ENCODE measurements around the gene SYNRG. TPM values are rescaled to one million over a fixed set of nuclear protein-coding genes. Genes with fewer than 3 reads are reported as not detected.

Gene SYNRG
- total and polyA plus RNA-seq, 2 of the 13 experiments (the other 11 are each of a cell fraction or from before 2014, with no cell fraction given), result 7.3 to 8.7 TPM

DNA sequence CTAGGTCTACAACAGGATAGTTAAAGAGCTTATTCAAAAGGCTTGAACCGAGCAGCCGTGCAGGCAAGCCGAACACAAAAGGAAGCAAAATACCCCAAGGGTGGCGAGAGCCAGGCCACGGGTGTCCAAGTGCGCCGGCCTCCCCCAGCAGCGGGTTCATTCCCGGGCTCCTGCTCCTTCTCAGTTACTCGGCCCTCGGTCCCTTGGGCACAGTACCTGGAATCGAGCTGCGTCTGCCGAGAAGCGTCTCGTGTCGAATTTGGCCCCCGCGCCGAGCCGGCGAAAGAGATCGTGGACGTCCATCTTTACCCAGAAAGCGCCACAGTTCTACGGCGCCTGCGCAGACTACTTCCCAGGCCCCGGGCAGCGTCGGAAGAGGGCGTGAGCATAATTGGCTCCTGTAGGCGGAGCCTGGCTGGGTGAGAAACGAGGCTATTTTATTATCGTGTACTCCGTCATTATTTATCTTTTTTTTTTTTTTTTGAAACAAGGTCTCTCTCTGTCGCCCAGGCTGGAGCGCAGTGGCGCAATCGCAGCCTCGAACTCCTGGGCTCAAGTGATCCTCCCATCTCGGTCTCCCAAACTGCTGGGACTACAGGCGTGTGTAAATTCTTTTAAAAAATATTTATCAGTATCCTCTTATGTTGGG lies 34.0 kb upstream of the SYNRG start, which contains the start of gene DDX52 (continued):
- TF ChIP-seq, protein P1, sequence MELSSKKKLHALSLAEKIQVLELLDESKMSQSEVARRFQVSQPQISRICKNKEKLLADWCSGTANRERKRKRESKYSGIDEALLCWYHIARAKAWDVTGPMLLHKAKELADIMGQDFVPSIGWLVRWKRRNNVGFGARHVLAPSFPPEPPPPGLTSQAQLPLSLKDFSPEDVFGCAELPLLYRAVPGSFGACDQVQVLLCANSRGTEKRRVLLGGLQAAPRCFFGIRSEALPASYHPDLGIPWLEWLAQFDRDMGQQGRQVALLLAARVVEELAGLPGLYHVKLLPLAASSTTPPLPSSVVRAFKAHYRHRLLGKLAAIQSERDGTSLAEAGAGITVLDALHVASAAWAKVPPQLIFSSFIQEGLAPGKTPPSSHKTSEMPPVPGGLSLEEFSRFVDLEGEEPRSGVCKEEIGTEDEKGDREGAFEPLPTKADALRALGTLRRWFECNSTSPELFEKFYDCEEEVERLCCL (CRISPR knock-in tag; IDR thresholded peaks at IDR 0.05; ENCODE audit: borderline replicate concordance), result no peak
- TF ChIP-seq ZKSCAN8 (CRISPR knock-in tag; IDR thresholded peaks at IDR 0.05; ENCODE audit: borderline replicate concordance), result no peak
- TF ChIP-seq, protein P2, sequence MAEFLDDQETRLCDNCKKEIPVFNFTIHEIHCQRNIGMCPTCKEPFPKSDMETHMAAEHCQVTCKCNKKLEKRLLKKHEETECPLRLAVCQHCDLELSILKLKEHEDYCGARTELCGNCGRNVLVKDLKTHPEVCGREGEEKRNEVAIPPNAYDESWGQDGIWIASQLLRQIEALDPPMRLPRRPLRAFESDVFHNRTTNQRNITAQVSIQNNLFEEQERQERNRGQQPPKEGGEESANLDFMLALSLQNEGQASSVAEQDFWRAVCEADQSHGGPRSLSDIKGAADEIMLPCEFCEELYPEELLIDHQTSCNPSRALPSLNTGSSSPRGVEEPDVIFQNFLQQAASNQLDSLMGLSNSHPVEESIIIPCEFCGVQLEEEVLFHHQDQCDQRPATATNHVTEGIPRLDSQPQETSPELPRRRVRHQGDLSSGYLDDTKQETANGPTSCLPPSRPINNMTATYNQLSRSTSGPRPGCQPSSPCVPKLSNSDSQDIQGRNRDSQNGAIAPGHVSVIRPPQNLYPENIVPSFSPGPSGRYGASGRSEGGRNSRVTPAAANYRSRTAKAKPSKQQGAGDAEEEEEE (CRISPR knock-in tag; IDR thresholded peaks at IDR 0.05; ENCODE audit: borderline replicate concordance), result no peak
- TF ChIP-seq PHF5A (CRISPR knock-in tag; IDR thresholded peaks at IDR 0.05; ENCODE audit: low read depth, unreplicated experiment), result no peak
- TF ChIP-seq MAZ (IDR thresholded peaks at IDR 0.05; ENCODE audit: borderline replicate concordance, low read depth, low read length), result peak; percentile 61; the same call in 1 of the 2 replicates
- TF ChIP-seq MAZ (CRISPR knock-in tag; IDR thresholded peaks at IDR 0.05; ENCODE audit: low read depth), result no peak
- no peak for TF ChIP-seq ZNF367 (CRISPR knock-in tag; IDR thresholded peaks at IDR 0.05; ENCODE audit: borderline replicate concordance)
- no peak for TF ChIP-seq NCOA1 (CRISPR knock-in tag; IDR thresholded peaks at IDR 0.05)
- TF ChIP-seq NPAS2 (CRISPR knock-in tag; IDR thresholded peaks at IDR 0.05; ENCODE audit: borderline replicate concordance), result no peak
- no peak for TF ChIP-seq AHR (CRISPR knock-in tag; IDR thresholded peaks at IDR 0.05)
- no peak for TF ChIP-seq KLF12 (CRISPR knock-in tag; IDR thresholded peaks at IDR 0.05; ENCODE audit: borderline replicate concordance)
- TF ChIP-seq ZNF660 (CRISPR knock-in tag; IDR thresholded peaks at IDR 0.05; ENCODE audit: borderline replicate concordance, low read depth), result no peak
- TF ChIP-seq ONECUT2 (CRISPR knock-in tag; IDR thresholded peaks at IDR 0.05), result 0 out of 2 replicates have a peak, but pooled peaks have one; percentile 20
- TF ChIP-seq SMAD3 (CRISPR knock-in tag; IDR thresholded peaks at IDR 0.05), result no peak
- TF ChIP-seq ZNF768 (CRISPR knock-in tag; IDR thresholded peaks at IDR 0.05), result peak; percentile 23; the same call in 1 of the 2 replicates
- TF ChIP-seq TRIM24 (CRISPR knock-in tag; IDR thresholded peaks at IDR 0.05), result no peak
- TF ChIP-seq, protein P3, sequence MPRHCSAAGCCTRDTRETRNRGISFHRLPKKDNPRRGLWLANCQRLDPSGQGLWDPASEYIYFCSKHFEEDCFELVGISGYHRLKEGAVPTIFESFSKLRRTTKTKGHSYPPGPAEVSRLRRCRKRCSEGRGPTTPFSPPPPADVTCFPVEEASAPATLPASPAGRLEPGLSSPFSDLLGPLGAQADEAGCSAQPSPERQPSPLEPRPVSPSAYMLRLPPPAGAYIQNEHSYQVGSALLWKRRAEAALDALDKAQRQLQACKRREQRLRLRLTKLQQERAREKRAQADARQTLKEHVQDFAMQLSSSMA (CRISPR knock-in tag; IDR thresholded peaks at IDR 0.05), result no peak
- TF ChIP-seq CENPT (CRISPR knock-in tag; IDR thresholded peaks at IDR 0.05; ENCODE audit: low read depth), result no peak
- TF ChIP-seq CREB1 (IDR thresholded peaks at IDR 0.05), result 0 out of 2 replicates have a peak, but pooled peaks have one; percentile 23
- peak; percentile 58 for TF ChIP-seq CREB1 (CRISPR knock-in tag; IDR thresholded peaks at IDR 0.05)
- TF ChIP-seq, protein P4, sequence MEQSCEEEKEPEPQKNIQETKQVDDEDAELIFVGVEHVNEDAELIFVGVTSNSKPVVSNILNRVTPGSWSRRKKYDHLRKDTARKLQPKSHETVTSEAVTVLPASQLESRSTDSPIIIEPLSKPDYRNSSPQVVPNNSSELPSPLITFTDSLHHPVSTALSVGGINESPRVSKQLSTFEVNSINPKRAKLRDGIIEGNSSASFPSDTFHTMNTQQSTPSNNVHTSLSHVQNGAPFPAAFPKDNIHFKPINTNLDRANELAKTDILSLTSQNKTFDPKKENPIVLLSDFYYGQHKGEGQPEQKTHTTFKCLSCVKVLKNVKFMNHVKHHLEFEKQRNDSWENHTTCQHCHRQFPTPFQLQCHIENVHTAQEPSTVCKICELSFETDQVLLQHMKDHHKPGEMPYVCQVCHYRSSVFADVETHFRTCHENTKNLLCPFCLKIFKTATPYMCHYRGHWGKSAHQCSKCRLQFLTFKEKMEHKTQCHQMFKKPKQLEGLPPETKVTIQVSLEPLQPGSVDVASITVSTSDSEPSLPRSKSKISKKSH (CRISPR knock-in tag; IDR thresholded peaks at IDR 0.05; ENCODE audit: borderline replicate concordance), result peak; percentile 79; the same call in 1 of the 2 replicates
- no peak for TF ChIP-seq ZSCAN22 (CRISPR knock-in tag; IDR thresholded peaks at IDR 0.05)
- no peak for TF ChIP-seq ZBTB34 (CRISPR knock-in tag; IDR thresholded peaks at IDR 0.05)
- TF ChIP-seq ZNF3 (CRISPR knock-in tag; IDR thresholded peaks at IDR 0.05), result no peak

All from HepG2 (cell line).